NCI-H345 treated with DMSO at 0.1 percent for 48 hours (cell line): Measurements from ENCODE around the gene ANGEL1.

Experiments used
- DNase-seq: peaks from one replicate; lab custom pipeline; 2025; ENCODE audit not compliant: unreplicated experiment; lab: John Stamatoyannopoulos, UW

Gene ANGEL1

GRCh38 chr14:76767681-76768656 lies 44.7 kb downstream of the ANGEL1 start:
- DNase-seq, result no peak

DNA sequence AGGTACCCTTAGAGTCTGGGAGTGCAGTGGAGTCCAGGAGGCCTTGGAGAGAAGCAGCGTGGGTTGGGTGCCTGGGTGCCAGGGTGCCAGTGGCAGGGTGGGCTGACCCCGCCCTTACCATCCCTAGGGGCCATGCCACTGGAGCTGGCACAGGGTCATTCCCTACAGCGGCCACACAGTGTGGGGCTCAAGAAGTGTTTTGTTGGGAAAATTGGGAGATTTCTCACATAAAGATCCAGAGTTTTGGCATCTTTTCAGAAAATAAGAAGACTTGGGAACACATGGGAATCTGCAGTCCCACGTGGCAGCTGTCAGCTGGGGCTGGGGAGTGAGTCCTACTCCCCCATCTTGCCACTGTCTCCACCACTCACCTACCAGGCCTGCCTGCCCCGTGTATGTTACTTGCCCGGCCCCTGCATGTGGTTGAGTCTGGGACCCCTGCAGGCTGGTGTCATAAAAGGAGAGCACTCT lies 47.2 kb downstream of the ANGEL1 start:
- DNase-seq, result no peak

DNA sequence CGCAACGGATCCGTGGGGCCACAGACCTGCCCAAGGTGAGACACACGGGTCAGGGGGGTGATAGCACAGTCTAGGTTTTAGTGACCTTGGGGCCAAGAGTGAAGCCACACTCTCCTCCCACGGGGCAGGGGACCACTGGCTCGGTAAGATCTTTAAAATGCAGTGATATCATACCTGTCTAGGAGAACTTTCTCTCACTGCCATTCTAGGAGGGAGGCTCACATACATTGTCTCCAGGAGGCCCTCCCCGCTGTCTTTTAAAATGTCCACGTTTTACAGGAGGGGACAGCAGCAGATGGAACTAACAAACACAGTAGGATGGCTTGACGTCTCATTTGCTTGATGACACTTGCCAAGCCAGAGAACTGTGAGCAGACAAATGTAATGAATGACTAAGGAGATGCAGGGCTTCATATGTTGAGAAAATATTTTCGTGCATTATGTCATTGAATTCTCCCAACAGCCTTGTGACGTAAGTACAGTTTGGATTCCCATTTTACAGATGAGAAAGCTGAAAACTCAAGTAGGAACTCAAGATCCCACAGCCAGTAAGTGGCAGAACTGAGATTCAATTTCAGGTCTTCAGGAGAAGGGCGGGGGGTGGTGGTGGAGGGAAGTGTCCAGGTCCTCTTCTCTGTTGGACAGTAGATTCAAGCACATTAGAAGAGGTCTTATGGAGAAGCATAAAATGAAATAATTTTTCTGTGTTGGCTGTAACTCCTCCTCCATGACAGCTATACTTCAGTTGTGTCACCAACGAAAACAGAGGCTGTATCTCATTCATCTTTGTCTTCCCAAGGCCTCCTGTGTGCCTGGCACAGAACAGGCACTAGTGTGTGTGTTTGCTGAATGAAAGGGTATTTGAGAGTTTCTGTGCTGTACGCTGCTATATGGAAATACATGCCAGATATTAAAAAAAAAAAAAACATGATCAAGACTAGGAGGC lies 49.3 kb downstream of the ANGEL1 start:
- no peak for DNase-seq

DNA sequence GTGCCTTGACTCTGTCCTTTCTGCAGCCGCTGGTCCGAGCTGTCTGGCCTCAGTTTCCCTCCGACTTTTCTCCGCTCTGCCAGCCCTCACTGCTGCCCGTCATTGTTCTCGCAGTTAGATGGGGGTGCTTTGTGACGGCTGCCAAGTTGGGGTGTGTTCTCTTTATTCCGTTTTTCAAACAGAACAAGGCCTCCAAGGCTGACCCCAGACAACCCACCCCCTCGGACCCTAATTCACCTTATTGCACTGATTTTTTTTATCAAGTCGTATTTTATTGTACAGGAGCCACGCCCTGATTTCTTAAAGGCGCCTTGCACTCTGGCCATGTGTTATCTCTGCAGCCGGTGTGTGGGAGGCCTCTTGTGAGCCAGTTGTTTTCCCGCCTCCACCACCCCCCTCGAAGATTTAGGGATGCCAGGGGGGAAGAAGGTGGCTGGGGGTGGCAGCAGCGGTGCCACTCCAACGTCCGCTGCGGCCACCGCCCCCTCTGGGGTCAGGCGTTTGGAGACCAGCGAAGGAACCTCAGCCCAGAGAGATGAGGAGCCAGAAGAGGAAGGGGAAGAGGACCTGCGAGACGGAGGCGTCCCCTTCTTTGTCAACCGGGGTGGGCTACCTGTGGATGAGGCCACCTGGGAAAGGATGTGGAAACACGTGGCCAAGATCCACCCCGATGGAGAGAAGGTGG lies 50.1 kb downstream of the ANGEL1 start:
- DNase-seq, result no peak

DNA sequence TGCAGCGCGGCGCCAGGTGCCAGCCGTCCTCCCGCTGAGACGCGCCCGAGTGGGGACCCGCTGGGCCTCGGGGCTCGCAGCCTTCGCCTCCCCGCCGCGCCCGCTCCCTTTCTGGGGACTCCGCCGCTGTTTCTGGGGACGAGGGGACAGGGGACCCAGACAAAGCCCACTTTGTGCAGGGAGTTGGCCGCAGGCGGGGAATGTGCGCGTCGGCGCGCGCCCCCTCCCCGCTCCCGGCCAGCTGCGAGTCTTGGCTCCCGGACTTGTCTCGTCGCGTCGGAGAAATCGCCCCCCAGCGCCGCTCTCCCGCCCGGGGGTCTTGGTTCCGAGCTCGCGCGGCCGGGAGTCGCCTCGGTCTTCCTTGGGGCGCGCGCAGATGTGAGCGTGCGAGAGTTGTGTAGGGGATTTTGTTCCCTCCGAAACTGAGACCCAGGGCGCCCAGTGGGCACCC lies 50.7 kb downstream of the ANGEL1 start:
- no peak for DNase-seq

- DNase-seq, result no peak
Measured at GRCh38 chr14:76761136-76761959, 51.3 kb downstream of the ANGEL1 start, which contains the start of gene VASH1. VASH1 (plus strand) TSS chr14:76761468; CDS start chr14:76762822, 1,354 bp downstream.

- no peak for DNase-seq
Measured at GRCh38 chr14:76760331-76761135, 52.1 kb downstream of the ANGEL1 start.

DNA sequence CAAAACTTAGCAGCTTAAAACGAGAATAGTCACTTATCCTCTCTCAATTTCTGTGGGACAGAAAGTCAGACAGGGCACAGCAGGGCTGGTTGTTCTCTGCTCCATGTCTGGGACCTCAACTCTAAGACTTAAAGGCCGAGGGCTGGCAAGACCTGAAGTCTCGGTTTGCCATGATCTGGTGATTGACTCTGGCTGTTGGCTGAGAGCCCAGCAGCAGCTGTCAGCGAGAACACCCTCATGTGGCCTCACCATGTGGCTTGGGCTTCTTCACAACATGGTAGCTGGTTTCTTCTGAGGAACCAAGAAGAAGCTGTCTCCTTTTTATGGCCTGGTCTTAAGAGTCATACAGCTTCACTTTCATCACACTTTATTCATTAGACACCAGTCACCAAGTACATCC lies 53.1 kb downstream of the ANGEL1 start:
- no peak for DNase-seq

GRCh38 chr14:76756371-76756750 lies 56.3 kb downstream of the ANGEL1 start:
- no peak for DNase-seq

- DNase-seq, result no peak
Measured at GRCh38 chr14:76755610-76756370, 56.9 kb downstream of the ANGEL1 start.

GRCh38 chr14:76754586-76754985 lies 58.1 kb downstream of the ANGEL1 start:
- DNase-seq, result no peak

GRCh38 chr14:76753541-76754198 lies 59.0 kb downstream of the ANGEL1 start:
- no peak for DNase-seq

DNA sequence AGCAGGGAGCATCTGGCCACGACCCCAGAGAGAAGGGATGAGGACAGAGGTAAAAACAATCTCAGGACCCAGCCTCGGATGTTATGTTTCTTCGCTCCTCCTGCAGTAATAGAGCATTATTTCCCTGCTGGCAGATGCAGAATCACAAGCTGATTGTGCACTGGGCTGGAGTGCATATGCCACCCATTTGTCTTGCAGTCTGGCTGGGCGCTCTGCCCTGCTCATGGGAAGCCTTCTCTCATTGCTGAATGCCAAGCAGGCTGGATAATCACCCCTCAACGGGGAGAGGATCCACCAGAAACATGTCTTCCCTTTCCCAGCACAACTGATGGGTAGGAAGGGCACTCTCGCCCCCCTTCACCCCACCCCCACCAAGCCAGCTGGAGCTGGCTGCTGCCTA lies 59.9 kb downstream of the ANGEL1 start:
- DNase-seq, result no peak

GRCh38 chr14:76742966-76743365 lies 69.7 kb downstream of the ANGEL1 start:
- no peak for DNase-seq

- no peak for DNase-seq
Measured at GRCh38 chr14:76742185-76742584, 70.5 kb downstream of the ANGEL1 start.

DNA sequence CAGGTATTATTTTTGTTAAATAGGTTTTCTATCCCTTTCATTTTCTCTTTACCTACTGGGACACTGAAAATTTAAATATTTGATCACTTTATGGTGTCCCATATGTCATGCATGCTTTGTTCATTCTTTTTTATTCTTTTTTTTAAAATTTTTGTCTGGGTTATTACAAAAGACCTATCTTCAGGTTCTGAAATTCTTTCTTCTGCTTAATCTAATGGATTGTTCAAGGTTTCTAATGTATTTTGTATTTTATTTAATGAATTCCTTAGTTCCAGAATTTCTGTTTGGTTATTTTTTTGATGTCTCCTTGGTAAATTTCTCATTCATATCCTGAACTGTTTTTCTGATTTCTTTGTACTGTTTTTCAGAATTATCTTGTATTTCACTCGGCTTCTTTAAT lies 71.6 kb downstream of the ANGEL1 start:
- DNase-seq, result no peak
